Ovary (tissue), 3 donors: ENCODE measurements around the gene GINS3.

Experiments
- EP300 ChIP-seq: sonication (generic); formaldehyde crosslinking; IDR thresholded peaks from one replicate; pipeline ENCODE4 v1.6.1; 2017; ENCODE audit warnings: antibody characterized with exemption
- POLR2A ChIP-seq: fragments of 450-650 bp; IDR thresholded peaks from one replicate; pipeline ENCODE4 v1.6.1; 2017; ENCODE audit warnings: antibody characterized with exemption, mild to moderate bottlenecking, moderate library complexity
- TF ChIP-seq, protein P1 (sequence below), 3 donors: fragments of 450-650 bp in 2 of 3; fragments of 200-600 bp in 1 of 3; IDR thresholded peaks; one replicate each; pipeline versions ENCODE4 v1.5.1 to v1.8.0; 2016 to 2022; ENCODE audit warnings: antibody characterized with exemption in 3 of 3, mild to moderate bottlenecking in 1 of 3
- donor health status: DM: no; HTN: no; CAD: no.

DNA sequence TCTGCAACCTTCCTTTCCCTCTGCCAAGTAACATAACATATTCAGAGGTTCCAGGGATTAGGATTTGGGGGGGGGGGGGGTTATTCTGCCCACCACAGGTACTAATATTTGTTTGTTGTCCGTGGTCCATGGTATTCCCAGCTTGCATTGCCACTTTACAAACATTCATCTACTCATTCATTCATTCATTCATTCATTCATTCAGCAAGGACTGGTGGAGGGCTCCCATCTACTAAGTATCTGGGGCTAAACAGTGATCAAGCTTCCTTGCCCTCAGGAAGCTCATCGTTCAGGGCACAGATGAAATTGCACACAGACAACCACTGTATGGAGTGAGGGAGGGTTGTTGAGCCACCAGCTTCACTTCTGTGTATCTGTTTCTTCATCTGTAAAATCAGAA, 61.9 kb downstream of the GINS3 start:
- TF ChIP-seq, protein P1, sequence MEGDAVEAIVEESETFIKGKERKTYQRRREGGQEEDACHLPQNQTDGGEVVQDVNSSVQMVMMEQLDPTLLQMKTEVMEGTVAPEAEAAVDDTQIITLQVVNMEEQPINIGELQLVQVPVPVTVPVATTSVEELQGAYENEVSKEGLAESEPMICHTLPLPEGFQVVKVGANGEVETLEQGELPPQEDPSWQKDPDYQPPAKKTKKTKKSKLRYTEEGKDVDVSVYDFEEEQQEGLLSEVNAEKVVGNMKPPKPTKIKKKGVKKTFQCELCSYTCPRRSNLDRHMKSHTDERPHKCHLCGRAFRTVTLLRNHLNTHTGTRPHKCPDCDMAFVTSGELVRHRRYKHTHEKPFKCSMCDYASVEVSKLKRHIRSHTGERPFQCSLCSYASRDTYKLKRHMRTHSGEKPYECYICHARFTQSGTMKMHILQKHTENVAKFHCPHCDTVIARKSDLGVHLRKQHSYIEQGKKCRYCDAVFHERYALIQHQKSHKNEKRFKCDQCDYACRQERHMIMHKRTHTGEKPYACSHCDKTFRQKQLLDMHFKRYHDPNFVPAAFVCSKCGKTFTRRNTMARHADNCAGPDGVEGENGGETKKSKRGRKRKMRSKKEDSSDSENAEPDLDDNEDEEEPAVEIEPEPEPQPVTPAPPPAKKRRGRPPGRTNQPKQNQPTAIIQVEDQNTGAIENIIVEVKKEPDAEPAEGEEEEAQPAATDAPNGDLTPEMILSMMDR (IDR thresholded peaks at IDR 0.05): no peak
- TF ChIP-seq EP300 (no peak), POLR2A (no peak)
